AG09309 (cell line): ENCODE measurements around the gene RNF212.
A peak's percentile ranks its signal among the peaks of the same experiment; 100 is the strongest.
"Not testable (repeated sequence)": the region's sequence is repeated elsewhere in the genome, so short reads cannot be mapped to it uniquely, and the experiment has no call there.

Experiments used
- DNase-seq: peaks from one replicate; pipeline ENCODE4 v3.0.0-alpha.2; 2010; ENCODE audit warnings: low read depth
- H3K4me3 ChIP-seq: 2 replicates; pipeline ENCODE4 v1.5.1; 2011; ENCODE audit warnings: mild to moderate bottlenecking, low read depth, low read length, moderate library complexity; ENCODE audit not compliant: control insufficient read depth
- CTCF ChIP-seq: IDR thresholded peaks from 2 replicates; pipeline ENCODE4 v1.5.1; 2011; ENCODE audit warnings: mild to moderate bottlenecking, low read depth, low read length, inconsistent platforms; ENCODE audit not compliant: insufficient read depth, control insufficient read depth; ENCODE audit errors: missing control alignments

The RNF212 gene

GRCh38 chr4:1050486-1051213 lies 62.7 kb downstream of the RNF212 start:
- H3K4me3 ChIP-seq, result no peak overlapping the region
- no peak for DNase-seq
- TF ChIP-seq CTCF, result peak; percentile 19

- no peak for DNase-seq
- H3K4me3 ChIP-seq, result no peak overlapping the region
- no peak for TF ChIP-seq CTCF
Measured at GRCh38 chr4:1049591-1049905, 63.8 kb downstream of the RNF212 start.

GRCh38 chr4:1048773-1049590 lies 64.4 kb downstream of the RNF212 start:
- no peak for TF ChIP-seq CTCF
- H3K4me3 ChIP-seq, result no peak overlapping the region
- DNase-seq, result no peak

GRCh38 chr4:1047976-1048772 lies 65.2 kb downstream of the RNF212 start:
- no peak for TF ChIP-seq CTCF
- DNase-seq, result no peak

GRCh38 chr4:1047106-1047975 lies 66.0 kb downstream of the RNF212 start:
- no peak for TF ChIP-seq CTCF
- no peak for DNase-seq
- no peak overlapping the region; the same call in 1 of the 2 replicates for H3K4me3 ChIP-seq

More at GRCh38 chr4:1047976-1048772, 65.2 kb downstream of the RNF212 start:
- H3K4me3 ChIP-seq, result no peak overlapping the region

GRCh38 chr4:1046581-1047011 lies 66.8 kb downstream of the RNF212 start:
- peak overlapping the region; percentile 28 for H3K4me3 ChIP-seq
- DNase-seq, result not testable (repeated sequence)
